Activated CD4-positive, CD25-positive, alpha-beta regulatory T cell treated with anti-CD3 and anti-CD28 coated beads, Interleukin-2, amount 50 U/mL, for 24 hours (primary cell): ENCODE measurements around the gene C1RL.

Experiments
- ATAC-seq, 2 donors: fragments of 150-1000 bp; cut with Tn5 transposase; one replicate each; pipeline ENCODE4 v1.10.0; 2021; ENCODE audit warnings: mild to moderate bottlenecking in 1 of 2, moderate library complexity in 1 of 2

C1RL gene, protein sequence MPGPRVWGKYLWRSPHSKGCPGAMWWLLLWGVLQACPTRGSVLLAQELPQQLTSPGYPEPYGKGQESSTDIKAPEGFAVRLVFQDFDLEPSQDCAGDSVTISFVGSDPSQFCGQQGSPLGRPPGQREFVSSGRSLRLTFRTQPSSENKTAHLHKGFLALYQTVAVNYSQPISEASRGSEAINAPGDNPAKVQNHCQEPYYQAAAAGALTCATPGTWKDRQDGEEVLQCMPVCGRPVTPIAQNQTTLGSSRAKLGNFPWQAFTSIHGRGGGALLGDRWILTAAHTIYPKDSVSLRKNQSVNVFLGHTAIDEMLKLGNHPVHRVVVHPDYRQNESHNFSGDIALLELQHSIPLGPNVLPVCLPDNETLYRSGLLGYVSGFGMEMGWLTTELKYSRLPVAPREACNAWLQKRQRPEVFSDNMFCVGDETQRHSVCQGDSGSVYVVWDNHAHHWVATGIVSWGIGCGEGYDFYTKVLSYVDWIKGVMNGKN

DNA sequence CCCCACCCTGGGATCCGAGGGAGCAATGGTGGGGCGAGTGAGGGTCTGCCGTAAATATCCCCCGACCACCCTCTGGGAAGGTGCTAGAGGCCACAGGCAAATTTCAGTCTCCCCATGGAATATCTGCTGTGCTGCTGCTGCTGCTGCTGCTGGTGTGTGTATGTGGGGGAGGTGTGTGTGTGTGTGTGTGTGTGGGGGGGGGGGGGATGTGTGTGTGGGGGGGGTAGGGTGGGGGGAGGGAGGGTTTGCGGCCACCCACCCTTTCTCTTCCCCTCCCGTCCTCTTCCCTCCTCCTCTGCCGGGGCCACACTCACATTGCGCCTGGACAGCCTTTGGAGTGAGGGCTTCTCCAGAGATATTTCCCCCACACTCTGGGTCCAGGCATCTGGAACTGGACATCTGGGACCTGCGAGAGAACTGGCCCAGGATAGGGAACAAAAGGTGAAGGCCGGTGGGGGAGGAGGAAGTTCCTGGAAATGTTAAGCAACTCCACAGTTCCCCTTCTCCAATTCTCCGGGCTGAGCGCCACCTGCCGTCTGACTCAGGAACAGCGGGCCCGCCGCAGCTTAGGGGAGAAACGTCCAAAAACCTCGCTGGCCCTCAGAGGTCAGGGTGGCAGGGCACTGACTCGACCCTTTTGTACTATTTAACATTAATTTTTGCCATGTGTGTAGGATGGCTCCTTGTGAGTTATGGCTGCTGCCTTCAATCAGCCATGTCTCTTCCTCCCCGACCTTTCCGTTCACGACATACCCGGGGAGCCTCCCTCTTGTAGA lies at the start of gene C1RL:
TSS of gene C1RL (minus strand) at position 419 of the 776 bp plus-strand sequence. CDS start at position 385, 34 bp downstream.
- ATAC-seq: peak; percentile 30 to 33

DNA sequence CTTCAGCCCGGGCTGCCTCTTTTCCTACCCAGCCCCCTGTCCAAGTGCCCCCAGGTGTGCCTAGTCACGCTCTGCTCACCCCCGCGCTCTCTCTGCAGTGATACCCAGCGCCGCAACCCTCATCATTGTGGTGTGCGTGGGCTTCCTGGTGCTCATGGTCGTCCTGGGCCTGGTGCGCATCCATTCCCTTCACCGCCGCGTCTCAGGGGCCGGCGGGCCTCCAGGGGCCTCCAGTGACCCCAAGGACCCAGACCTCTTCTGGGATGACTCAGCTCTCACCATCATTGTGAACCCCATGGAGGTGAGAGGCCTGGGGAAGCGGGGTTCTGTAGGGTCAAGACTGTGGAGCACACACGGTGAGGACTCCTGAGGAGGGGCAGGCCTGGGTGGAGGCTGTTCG lies 48.4 kb upstream of the C1RL start:
- ATAC-seq: no peak

DNA sequence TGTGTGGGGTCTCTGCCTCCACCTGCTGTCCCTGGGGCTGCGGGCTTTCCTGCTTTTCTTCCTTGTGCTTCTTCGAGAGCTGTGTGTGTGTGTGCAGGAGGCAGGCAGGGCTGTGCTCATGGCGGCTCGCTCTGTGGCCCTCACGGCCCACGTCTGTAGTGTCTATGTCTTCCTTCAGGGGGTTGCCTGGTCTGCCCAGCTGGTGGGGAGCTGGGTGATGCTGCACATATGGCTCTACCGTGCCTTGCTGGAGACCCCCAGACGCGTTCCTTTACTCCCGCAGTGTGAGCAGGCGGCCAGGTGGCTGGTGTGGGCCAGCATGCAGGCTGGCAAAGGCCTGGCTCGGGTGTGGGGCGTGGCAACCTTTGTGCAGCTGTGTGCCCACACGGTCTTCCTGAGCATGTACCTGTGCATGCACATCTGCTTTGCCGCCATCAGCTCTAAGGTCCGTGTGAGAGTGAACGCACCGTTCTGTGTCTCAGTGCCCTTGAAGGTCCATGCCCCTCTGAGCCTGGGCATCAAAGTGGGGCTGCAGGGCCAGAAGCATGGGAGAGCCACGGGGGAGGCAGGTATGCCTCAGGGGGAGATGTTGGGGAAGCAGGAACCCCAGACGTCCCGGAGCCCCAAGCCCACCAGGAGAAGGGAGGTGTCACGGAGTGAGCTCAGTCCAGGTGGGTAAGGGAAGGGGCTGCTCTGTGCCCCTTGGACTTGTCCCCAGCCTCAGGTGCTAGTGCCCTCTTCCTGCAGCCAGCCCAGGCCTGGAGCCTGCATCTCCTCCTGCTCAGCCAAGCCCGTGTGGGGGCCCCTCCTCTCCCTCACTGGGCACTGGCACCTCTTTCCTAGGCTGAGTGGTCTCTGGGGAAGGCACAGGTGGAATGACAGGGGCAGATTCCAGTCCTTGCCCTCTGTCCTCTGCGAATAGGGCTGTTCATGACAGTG lies 47.5 kb upstream of the C1RL start:
- ATAC-seq: no peak

DNA sequence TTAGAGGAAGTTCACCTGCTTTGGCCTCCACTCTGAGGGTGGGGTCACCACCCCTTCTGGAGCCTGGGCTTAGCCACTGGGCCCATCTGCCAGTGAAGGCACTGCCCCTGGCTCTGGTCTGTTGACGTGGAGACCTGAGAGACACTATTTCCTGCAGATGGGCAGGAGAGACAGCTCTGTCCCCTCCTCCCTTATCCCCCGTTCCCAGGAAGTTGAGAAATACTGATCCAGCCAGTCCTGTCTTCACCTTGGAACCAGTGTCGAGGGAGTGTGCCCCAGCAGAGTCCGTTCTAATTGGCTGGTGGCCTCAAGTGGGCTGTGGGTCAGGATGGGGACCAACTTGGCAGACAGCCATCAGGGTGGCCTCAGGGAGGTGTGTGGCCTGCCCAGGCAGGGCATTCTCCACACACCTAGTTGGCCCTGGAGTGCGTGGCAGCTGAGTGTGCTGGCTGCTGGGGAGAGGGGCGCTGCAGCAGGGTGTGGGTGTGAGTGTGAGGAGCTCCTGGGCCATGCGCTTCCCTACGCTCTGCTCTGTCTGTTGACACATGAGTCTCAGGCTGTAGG lies 46.5 kb upstream of the C1RL start:
- ATAC-seq: no peak

DNA sequence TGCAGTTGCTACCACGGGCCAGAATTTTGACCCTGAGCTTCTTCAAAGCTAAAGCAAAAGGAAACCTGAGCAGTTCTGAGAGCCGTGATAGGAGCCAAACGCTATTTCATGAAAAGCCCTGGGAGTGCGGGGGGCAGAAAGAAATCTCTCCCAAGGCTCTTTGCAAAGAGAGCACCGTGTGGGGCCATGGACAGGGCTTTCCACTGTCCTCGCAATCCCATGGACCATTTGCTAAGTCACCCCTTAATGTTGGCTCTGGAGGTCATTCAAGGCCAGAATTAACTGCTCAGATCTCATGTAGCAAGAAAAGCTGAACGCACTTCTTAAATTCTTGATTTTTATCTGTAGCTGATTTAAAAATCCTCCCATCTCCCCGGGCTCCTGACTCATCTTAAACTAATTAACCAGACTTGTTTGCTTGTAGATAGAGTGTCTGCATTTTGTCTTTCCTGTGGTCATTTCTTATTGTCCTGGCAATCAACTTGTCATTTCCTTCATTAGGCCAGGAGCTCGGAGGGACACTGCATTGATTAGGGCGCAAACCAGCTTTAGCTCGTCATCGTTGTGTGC lies 46.0 kb upstream of the C1RL start:
- ATAC-seq: no peak

DNA sequence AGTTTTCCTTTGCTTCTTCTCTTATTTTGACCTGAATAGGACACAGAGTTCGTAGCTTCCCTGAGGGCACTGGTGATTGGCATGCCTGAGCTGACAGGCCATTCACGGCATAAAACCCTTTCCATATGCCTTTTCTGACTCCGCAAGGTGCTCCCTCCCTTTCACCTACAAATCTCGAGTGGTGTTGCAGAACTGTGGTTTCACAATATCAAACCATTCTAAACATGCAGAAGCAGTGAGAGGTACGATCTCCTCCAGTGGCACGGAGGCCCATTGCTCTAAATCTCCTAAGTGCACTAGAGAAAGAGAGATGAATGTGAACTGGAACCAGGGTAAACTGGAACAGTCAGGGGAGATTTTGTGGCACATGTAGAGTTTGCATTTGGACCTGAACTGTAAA lies 45.0 kb upstream of the C1RL start:
- ATAC-seq: no peak

GRCh38 chr12:7152818-7153217 lies 43.8 kb upstream of the C1RL start:
- no peak for ATAC-seq

- no peak for ATAC-seq
Observed at GRCh38 chr12:7151532-7151931, 42.5 kb upstream of the C1RL start.

DNA sequence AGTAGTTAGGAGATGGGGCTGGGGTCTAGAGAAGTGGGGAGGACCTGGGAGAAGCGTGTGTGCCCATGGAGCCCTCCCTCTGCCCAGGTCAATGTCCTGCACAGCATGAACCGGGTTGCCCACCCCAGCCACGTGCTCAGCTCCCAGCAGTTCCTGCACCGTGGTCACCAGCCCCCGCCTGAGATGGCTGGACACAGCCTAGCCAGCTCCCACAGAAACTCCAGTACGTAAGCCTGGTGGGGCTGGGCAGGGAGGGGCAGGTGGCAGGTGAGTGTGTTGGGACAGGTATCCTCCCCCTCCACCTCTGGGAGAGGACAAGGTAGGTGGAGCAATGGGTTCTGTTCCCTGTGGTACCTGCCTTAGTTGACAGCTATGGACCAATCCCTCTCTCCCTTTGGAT lies 41.8 kb upstream of the C1RL start:
- ATAC-seq: no peak

DNA sequence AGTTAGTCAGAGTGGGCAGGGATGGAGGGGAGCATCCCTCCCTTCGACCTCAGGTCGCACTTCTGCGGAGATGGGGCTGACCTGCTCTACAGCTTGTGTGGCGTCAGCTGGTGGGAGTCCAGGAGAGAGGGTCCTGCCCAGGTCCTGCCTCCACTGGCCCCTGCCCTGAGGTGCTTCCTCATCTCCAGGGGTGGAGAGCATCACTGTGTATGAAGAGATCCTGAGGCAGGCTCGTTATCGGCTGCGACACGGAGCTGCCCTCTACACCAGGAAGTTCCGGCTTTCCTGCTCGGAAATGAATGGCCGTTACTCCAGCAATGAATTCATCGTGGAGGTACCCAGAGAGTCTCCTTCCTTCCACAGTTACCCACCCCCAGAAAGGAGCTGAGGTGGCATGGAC lies 41.3 kb upstream of the C1RL start:
- ATAC-seq: no peak

- ATAC-seq: no peak
Observed at GRCh38 chr12:7146906-7147305, 37.9 kb upstream of the C1RL start.

GRCh38 chr12:7146228-7146627 lies 37.2 kb upstream of the C1RL start:
- no peak for ATAC-seq

- ATAC-seq: no peak
Observed at GRCh38 chr12:7145671-7146070, 36.7 kb upstream of the C1RL start.

DNA sequence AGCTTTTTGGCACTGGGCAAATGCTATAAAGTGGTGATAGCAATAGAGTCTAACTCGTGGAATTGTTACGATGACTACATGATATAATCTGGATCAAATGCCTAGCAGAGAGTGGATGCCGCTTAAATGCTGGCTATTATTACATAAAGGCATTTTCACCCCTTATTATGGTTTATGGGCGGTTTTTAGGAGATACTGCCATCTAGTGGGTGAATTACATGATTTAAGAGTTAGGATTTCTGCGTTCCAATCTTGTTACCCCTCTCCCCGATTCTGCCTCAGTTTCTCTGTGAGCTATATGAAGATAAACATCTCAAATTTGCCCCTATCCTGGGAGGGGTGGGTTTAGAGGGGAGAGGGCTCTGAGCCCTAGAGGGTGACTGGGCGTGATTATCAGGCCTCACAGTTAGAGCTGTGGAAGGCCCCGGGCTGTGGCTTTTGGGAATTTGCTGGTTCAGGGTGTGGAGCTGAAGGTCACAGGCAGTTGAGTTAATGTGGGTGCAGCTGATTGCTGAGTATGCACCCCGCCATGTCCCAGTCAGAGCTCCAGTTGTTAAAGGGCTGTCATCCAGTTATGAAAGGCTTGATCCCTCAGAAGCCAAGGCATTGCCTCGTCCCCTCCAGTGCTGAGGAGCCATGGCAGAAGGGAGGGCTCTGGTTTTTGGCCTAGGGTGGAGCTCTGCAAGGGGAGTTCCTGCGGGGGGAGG lies 35.6 kb upstream of the C1RL start:
- no peak for ATAC-seq

GRCh38 chr12:7143564-7143963 lies 34.5 kb upstream of the C1RL start:
- no peak for ATAC-seq

DNA sequence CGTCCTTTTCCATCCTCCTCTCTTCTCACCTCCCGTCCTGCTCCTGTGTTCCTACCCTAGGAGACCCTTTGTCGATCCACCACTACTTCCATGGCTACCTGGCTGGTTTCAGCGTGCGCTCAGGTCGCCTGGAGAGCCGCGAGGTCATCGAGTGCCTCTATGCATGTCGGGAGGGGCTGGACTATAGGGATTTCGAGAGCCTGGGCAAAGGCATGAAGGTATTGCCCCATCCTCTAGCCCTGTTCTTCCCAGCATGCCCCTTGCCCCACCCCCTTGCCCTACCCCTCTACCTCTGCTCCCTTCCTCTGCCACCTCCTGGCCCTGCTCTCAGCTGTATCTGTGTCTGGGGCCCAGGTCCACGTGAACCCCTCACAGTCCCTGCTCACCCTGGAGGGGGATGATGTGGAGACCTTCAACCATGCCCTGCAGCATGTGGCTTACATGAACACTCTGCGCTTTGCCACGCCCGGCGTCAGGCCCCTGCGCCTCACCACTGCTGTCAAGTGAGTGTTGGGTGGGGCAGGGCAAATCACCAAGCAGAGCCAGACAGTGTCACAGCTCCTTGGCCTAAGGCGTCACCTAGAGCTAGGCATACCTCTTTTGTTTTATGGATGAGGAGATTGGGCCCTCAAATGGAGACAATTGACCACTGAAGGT lies 33.9 kb upstream of the C1RL start:
- ATAC-seq: no peak

- ATAC-seq: peak; percentile 78 to 85
Observed at GRCh38 chr12:7142056-7142644, 33.1 kb upstream of the C1RL start.

GRCh38 chr12:7141351-7142005 lies 32.5 kb upstream of the C1RL start:
- ATAC-seq: no peak

- no peak for ATAC-seq
Observed at GRCh38 chr12:7139200-7139599, 30.2 kb upstream of the C1RL start.

DNA sequence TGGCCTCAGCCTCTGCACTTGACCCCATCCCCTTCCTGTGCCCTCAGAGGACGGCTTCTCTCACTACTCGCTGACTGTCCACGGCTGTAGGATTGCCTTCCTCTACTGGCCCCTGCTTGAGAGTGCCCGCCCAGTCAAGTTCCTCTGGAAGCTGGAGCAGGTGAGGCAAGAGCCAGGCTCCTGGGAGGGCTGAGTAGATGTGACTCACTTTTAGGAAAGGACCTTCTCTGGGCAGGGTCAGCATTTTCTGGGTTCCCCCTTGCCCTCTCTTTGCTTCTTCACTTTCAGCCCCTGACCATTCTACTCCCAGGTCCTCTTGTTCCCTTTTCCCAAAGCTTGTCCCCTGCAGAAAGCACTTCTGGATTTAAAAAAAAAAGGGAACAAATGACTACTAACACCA lies 28.9 kb upstream of the C1RL start:
- no peak for ATAC-seq
